NCI-H2029 (cell line): ENCODE results near the gene ACTR6.
"Not testable (repeated sequence)": the region's sequence is repeated elsewhere in the genome, so short reads cannot be mapped to it uniquely, and the experiment has no call there.

Source experiments
- DNase-seq: peaks from one replicate; lab custom pipeline; 2025; lab: John Stamatoyannopoulos, UW

The ACTR6 gene

DNA sequence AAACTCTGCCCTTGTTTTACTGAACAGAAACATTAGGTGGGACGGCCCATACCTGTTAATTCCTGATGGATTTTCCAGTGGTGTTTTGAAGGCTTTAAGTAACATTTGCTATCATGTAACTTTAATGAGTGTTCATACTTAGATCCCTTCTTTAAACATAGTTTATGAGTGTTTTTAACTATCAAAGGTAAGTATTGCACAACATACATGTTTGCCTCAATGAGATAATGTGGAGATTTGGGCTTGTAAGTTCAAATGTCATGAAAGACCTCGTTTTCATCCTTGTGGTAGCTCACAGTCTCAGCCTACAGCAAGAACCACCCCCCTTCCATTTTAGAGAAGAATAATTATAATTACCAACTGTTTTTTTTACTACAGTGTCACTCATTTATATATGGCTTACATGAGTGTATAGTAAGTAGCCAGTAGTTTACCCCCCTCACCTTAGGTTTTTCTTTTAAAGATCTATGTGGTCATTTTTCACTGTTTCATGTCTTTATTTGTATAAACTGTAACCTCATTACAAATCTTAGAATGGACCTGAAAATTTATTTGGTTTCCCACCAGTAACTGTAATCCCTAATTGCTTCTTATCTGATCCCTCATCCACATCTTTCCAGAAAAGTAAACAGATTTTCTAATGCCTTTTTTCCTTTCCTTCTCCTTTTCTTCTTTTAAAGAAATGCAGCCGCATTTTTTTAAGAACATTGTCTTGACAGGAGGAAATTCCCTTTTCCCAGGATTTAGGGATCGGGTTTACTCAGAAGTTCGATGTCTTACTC lies 18.9 kb downstream of the ACTR6 start:
- no peak for DNase-seq

DNA sequence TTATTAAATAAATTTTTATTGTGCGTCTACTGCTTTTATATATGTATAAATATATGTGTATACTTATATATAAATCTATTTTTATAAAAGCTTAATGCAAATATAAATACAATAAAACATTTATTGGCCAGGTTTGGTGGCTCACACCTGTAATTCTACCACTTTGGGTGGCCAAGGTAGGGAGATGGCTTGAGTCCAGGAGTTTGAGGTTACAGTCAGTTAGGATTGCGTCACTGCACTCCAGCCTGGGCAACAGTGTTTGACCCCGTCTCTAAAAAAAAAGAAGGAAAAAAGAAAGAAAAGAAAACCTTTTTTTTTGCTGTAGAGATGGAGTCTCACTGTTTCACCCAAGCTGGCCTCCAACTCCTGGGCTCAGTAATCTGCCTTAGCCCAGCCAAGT lies 20.9 kb downstream of the ACTR6 start:
- DNase-seq, result peak; percentile 61

- DNase-seq, result not testable (repeated sequence)
Observed at GRCh38 chr12:100222173-100222572, 21.6 kb downstream of the ACTR6 start.

DNA sequence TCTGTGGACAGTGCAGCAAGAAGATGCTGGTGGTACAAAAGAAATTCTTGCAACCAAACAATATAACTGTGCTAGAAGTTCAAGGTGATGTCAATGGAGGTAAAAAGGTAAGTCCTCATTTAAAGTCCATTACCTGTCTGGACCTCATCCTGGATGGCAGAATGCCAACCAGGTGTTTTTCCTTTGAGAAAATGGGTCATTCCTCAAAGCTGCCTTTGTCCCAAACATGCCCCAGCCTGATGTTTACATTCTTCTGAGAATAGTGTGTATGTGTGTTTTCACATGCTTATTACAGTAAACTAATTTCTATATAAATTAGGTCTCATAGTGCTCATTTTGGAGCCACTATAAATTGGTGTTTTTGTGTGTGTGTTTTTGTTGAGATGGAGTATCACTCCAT lies 24.9 kb downstream of the ACTR6 start:
- DNase-seq, result no peak

DNA sequence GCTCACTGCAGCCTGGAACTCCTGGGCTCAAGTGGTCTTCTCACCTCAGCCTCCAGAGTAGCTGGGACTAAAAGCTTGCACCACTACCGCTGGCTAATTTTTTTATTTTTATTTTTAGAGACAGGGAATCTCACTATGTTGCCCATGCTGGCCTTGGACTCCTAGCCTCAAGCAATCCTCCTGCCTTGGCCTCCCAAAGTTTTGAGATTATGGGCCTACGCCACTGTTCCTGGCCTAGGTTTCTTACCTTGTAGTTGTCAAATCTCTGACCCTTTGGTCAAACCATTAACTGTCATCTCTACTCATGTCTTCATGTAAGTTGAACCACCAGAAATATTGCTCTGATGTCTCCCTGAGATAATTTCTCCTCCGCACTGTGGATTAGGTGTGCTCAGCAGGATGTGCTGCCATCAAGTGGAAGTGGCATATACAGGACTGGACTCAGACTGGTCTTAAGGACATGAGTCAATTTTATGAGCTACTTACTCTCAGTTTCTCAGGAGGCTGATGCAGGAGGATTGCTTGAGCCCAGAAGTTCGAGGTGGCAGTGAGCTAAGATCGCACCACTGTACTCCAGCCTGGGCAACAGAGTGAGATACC lies 28.5 kb downstream of the ACTR6 start:
- no peak for DNase-seq

DNA sequence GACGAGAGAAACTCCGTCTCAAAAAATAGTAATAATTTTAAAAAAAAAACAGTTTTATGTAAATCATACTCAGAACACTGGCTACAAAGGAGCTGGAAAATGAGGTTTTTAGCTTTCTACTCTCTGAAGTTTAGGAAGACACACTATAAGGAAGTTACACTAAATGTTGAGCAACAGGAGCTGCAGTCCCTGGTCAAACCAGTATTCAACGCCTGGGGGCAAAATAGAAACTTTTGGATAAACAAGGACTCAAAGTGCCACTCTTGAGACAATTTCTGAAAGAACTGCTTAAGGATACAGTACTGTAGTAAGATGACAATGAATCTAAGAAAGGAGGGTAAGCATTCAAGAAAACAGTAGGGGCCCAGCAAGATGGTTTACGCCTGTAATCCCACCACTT lies 29.3 kb downstream of the ACTR6 start:
- DNase-seq, result no peak

- DNase-seq, result not testable (repeated sequence)
Observed at GRCh38 chr12:100231873-100232272, 31.3 kb downstream of the ACTR6 start.

- DNase-seq, result no peak
Observed at GRCh38 chr12:100234166-100234565, 33.6 kb downstream of the ACTR6 start.

- DNase-seq, result peak; percentile 23
Observed at GRCh38 chr12:100234591-100235304, 34.1 kb downstream of the ACTR6 start.

DNA sequence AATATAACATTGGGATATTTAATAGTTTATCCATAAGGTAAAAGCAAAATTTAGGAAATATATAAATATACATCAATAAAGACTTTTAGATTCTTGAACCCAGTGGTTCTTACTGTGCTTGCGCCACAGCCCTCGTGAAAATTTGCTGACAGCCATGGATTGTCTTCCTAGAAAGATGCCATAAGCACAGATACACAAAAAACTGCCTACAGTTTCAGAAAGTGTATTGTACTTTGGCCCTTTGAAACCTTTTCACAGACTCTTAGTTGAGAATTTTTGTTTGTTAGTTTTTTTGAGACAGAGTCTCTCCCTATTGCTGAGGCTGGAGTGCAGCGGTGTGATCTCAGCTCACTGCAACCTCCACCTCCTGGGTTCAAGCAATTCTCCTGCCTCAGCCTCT lies 38.2 kb downstream of the ACTR6 start:
- DNase-seq, result no peak

- no peak for DNase-seq
Observed at GRCh38 chr12:100239589-100239988, 39.0 kb downstream of the ACTR6 start.

- no peak for DNase-seq
Observed at GRCh38 chr12:100243137-100243536, 42.5 kb downstream of the ACTR6 start.

DNA sequence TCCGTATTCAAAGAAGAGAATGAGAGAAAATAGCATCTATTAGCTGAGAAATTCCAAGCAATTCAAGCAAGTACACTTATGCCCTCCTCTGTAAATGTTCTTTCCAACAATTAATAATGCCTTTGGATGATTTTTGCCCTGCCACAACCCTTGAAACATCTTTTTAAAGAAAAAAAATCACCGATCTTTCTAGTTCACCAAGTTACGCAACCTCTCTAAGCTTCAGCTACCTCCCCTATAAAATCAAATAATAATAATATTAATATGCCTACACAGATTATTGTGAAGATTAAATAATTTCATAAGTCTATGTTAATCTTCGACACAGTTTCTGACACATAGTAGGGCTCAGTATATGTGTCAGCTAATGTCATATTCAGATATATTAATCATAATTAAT lies 47.1 kb downstream of the ACTR6 start:
- DNase-seq, result no peak

DNA sequence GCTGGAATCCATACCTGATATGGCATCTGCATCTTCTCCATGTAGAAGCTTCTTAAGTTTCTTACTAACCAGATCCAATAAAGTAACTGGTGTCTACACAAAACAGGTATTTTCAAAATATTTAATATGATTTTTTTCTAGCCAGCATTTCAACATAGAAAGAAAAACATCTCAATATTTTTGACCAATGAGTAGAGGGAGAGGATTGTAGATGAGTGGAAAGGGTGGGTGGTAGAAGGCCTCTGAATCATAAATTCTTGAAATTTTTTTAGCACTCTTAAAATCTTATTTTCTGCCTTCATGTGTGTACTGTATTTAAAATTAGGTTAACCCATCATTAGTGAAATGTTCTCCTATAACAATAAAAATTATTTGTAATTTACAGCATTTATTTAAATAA lies 48.3 kb downstream of the ACTR6 start:
- DNase-seq, result no peak

DNA sequence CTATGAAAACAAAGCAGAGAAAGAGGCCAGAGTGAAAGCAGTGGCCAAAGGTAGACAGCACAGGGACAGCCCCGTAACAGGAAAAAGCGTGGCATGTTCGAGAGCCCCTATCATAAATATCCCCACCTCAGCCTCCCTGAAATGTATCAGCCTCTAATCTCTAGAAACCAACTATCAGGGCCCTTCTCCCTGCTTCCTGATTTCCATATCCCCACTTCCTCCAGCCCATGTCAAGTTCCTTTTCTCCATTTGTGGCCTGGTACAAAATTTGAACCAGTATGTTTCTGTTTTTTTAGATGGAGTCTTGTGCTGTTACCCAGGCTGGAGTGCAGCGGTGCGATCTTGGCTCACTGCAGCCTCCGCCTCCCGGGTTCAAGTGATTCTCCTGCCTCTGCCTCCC lies 49.3 kb downstream of the ACTR6 start:
- no peak for DNase-seq

GRCh38 chr12:100251917-100252316 lies 51.3 kb downstream of the ACTR6 start:
- peak; percentile 81 for DNase-seq

- no peak for DNase-seq
Observed at GRCh38 chr12:100253437-100253836, 52.8 kb downstream of the ACTR6 start.

DNA sequence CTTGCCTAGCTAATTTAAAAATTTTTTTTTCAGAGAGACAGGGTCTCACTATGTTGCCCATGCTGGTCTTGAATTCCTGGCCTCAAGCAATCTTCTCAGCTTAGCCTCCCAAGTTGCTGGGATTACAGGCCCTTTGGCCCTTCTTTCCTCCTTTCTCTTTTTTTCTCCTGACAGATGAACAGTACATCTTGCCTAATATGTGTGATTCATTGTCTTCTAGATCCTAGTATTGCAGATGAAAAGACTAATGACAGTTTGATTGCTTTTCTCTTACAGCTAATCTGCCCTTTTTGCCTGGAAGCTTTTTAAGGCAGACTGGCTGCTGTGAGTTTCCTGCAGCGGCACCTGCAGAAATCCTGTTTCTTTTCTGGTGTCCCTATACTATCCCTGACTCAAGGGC lies 54.3 kb downstream of the ACTR6 start:
- no peak for DNase-seq

DNA sequence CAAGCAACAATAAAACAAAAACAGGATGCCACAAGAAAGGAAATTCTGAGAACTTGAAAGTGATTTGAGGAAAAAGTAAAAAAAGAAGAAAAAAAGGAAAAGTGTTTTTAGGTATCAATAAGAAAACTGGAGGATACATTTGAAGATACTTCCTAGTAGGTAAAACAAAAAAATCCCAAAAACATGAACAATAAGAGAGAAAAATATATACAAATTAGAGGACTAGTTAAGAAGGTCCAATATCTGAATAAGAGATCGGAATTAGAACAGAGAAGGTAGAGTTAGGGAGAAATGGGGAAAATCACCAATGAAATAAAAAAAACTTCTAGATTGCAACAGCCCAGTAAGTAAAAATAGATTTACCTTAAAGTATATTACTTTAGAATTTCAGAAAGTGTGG lies 57.5 kb downstream of the ACTR6 start:
- no peak for DNase-seq

DNA sequence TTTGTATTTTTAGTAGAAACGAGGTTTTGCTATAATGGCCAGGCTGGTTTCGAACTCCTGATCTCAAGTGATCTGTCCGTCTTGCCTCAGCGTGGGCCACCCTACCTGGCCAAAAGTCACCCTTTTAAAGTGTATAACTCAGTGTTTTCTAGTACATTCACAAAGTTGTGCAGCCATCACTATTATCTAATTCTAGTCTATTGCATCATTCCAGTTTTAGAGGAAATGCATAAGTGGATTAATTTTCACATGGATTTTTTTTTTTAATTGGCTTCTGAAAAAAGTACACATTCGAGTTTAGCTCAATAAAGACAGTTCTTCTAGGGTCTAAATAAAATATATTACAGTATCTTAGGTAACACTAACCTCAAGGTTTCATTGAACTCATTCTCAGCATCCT lies 62.5 kb downstream of the ACTR6 start:
- DNase-seq, result no peak

- not testable (repeated sequence) for DNase-seq
Observed at GRCh38 chr12:100265107-100265506, 64.5 kb downstream of the ACTR6 start.

- DNase-seq, result no peak
Observed at GRCh38 chr12:100265732-100266584, 65.3 kb downstream of the ACTR6 start.

- DNase-seq, result no peak
Observed at GRCh38 chr12:100266585-100266834, 65.9 kb downstream of the ACTR6 start.
